GM21381 (cell line): Measurements from ENCODE around the gene FBXW12.
"Not testable (repeated sequence)": the region's sequence is repeated elsewhere in the genome, so short reads cannot be mapped to it uniquely, and the experiment has no call there.

Experiments used
- ATAC-seq: cut with Tn5 transposase; IDR thresholded peaks from one replicate; pipeline ENCODE4 v1.9.1; 2021; ENCODE audit warnings: mild to moderate bottlenecking, moderate library complexity; ENCODE audit not compliant: unreplicated experiment

Gene FBXW12, protein sequence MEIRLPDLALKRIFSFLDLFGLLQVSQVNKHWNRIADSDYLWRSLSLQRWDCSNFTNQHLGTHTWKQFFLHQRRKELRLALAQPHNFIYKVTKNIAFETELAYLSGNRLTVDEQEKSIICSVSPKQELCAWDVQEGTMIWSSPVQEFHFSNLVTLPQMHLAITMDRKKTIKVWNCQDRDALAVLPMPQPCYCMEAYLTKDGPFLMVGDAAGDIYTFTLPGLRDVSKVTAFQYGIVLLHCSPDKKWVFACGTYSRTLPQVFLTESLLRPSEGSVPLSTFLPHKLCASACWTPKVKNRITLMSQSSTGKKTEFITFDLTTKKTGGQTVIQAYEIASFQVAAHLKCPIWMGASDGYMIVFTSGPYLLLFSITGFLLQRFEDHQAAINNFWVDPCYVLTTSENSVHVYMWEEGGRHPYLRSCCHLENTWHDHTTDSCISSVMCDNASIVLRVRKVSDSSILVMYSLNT

DNA sequence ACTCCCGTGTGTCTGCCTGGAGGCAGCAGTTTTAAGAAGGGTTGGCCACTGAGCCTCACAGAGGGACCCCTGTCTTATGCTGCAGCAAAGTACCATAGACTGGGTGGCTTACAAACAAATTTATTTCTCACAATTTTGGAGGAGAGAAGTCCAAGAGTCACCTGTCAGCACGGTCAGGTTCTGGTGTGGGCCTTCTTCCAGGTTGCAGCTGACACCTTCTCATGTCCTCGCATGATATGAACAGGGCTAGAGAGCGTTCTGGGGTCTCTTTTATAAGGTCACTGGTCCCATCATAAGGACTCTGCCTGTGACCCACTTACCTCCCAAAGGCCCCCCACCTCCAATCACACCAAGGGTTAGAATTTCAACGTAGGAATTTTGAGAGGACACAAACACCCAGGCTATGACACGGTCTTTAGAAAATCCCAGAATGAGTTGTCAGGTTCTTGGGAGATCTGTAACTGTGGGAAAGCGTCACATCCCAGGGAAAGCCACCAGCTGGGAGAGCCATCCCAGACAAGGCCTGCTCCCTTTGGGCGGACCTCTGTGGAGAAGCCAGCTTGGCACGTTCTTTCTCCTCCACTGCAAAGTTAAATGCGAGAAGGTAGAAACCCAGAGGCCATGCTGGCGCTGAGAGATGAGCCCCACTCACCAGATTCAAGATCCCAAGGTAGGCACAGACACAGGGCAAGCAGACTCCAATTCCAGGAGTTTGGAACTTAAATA is at the start of gene FBXW12:
FBXW12 (plus strand) TSS at position 569 of the 726 bp plus-strand sequence. CDS start 549 bp downstream, outside the sequence.
- no peak for ATAC-seq

DNA sequence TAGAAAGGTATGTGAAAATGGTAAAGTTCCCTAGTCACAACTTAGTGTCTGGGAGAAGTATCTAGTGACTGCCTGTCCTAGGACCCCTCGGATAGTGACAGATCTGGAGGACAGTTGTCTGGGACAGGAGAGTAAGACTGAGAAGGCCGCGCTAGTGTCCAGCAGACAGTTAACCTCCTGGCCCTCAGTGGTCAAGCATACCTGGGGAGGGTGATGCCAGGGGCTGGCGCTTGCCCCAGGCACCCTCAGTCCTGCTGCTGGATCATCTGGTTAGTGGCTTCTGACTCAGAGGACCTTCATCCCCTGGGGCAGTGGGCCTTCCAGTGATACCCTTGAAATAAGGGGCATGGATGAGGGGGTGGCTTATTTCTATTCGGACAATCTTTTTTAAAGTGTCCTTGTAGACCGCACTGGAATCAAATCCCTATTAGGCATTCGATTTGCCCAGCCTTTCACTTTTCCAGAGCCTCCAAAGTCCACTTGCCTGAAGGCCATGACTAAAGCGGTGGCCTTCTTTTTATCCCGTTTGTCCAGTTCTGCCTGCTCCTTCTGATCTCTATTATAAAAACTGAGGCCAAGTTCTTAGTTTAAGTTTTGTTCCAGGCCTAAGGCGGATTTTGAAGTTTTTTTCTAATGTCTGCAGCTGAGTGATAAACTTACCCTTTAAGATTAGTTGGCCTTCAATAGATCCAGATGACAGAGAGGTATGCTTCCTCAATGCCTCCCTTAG is 40.1 kb upstream of the FBXW12 start:
- not testable (repeated sequence) for ATAC-seq

DNA sequence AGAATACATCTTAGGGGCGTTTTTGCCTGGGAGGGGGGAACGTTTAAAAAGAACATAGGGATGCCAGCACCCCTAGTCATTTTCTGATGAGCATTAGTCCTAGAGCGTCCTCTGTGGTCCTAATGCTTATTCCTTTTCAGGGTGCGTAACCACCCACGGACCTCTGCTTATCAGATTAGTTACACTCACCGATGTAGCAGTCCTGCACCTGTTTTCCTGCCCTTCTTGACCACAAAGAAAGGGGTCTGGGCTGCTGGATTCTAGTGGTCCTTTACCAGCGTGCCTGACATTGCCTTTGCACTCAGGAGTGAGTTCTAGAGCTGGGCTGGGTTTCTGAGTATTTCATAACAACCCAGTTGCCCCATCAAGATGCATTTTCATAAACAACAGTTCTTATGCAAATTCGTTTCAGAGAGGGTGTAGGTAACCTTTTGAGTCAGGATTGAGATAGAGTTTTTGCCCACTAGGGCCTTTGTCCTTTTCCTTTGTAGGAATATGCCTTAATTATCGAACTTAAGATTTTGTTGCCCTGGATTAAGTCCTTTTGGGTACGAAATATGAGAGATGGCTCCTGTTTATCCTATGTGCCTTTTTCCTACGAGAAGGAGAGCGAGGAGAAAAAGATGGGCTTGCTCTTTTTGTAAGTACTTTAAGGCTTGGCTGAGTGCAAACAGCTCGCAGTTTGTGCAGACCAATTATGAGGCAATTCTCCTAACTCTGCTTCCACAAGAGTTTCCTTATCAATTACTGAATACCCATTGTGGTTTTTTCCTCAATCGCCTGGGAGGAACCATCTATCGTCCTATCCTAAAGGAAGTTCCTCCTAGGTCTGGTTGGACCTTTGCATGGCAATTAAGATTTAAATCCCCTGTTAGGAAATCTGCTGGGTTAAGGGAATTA is 38.4 kb upstream of the FBXW12 start, which contains the start of gene SPINK8:
SPINK8 (minus strand) TSS at position 316 of the 900 bp plus-strand sequence. CDS start 5,320 bp downstream, outside the sequence.
- ATAC-seq: not testable (repeated sequence)

DNA sequence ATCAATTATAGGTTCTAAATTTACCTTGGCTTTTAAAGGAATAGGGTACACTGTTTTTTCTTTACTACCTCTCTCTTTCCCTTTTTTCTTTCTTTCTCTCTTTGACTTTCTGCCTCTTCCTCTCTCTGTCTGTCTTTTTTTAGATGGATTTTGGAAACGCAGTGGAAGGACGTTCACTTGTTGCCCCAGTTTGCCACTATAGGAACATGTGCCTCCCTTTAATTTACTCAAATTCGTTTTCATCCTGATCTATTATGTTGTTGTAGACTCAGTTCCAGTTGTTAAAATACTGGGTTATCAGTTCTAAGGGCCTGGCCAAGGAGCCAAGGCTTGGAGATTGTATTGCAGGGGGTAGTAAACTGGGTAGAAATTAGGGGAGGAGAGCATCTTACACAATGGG is 37.4 kb upstream of the FBXW12 start:
- no peak for ATAC-seq

DNA sequence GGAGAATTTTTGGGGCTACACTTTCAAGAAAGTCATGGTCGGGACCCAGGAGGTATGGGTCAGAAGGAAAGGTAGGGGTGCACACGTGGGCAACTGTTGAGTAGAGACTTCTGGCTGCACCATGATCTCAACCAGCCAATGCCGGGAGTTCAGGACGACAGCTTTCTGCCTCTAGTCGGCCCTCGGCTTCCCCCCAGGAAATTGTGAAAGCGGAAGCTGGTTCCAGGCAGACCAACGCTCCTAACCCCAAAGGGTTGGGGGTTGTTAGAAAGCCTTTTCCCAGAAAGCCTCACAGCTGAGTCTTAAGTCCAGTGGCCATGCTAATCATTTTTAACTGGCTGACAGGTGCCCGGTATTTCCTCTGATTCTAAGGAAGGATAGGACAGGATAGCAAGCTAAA is 36.7 kb upstream of the FBXW12 start:
- not testable (repeated sequence) for ATAC-seq

DNA sequence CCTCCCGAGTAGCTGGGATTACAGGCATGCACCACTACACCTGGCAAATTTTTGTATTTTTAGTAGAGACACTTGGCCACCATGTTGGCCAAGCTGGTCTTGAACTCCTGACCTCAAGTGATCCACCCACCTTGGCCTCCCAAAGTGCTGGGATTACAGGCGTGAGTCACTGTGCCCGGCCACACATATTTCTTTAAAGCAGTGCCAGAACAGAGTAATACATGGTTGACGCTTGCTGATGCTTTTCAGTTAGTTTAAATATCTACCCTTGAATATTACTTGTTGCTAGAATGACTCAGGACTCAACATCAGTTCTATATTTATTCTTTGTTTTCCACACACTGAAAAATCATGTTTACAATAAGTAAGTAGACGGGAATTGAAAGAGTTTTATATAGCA is 34.5 kb upstream of the FBXW12 start:
- ATAC-seq: not testable (repeated sequence)

DNA sequence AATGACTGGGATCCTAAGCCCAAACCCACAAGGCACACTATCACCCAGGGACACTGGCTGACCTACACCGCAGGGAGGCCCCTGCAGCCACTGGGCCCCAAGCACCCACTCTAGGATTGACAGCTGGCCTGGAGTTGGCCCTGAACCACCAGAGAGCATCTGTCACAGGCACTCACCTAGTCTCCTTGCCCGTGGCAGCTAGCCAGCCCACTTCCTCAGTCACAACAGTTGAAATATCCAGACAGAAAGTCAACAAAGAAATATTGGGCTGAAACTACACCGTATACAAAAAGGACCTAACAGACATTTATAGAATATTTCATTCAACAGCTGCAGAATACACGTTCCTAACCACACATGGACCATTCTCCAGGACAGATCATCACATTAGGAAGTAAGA is 33.4 kb upstream of the FBXW12 start:
- ATAC-seq: no peak

DNA sequence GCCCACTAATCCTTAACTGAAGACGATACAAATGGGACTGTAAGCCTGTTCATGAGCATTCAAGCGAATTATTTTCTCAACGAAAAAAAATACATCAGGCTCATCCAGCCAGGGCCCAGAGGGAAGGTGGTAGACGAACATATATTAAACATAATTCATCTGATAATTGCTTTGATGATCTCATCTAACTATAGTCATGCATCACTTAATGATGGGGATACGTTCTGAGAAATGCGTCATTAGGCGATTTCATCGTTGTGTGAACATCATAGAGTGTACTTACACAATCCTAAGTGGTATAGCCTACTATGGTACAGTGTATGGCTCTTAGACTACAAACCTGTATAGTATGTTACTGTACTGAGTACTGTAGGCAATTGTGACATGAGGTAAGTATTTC is 28.6 kb upstream of the FBXW12 start:
- ATAC-seq: no peak

DNA sequence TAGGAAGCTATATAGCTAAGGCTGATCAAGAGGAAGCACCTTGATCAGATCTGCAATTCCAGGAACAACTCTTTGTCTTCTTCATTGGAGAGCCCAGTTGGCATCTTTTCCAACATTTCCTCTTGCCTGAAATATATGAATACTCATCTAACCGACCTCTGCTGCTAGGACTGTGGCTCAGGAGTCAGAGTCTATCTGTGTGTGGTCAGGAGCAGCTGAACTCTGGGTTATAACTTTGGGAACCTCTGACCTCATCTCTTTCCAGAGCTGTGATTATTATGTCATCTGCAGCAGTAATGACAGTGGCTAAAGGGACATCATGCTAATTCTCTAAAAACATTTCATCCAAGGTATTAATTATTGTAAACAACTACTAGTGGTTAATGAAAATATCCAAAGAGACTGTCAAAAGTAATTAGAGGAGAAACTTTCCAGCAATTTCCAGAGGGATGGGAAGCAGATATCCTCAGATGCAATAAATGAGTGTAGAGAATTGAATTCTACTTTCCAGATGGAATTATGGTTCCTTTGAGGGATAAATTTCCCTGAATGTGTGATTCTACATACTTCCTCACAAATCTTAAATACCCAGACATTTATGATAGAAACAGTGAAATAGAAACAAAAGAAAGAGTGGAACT is 27.0 kb upstream of the FBXW12 start:
- ATAC-seq: no peak

DNA sequence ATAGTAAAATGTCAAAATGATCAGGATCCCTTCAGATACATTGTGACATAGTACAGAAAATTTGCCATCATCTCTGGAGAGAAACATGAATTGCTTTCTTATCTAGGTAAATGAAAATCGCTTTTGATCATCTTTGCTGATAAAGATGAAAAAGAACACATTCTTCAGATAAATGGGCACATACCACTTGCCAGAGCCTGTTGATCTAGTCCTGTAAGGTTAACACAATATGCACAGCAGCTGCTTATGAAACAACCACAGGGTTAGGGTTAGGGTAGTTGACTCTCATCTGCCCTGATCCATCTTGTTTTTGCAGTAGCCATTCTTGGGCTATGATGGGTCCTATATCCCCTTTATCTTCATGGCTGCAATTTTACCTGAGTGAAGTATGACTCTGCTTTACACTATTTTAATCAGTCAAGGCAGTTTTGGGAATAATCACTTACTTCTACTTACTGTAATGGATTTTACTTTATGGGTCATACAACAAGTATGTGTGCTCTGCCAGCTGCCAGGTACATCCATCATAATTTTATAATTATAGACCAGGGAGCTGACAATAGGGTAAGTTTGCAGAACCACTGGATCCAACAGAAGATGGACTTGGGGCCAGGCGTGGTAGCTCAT is 26.0 kb upstream of the FBXW12 start:
- no peak for ATAC-seq

DNA sequence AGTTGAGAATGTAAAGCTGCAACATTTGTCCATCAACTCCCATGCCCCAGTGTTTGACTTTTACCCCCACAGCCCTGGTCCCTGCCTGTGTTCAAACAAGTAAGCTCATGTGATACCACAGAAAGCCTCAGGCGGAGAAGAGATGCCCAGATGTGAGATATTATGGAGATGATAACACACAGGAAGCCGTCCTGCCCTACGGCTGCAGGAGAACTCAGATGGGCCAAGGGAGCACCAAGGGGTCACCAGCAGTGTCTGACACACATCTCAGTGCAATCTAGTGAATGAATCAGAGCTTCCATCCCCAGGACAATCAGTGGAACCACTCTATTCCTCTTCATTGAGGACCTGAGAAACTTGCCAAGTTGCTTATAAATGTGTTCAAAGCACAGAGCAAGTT is 24.5 kb upstream of the FBXW12 start:
- no peak for ATAC-seq

DNA sequence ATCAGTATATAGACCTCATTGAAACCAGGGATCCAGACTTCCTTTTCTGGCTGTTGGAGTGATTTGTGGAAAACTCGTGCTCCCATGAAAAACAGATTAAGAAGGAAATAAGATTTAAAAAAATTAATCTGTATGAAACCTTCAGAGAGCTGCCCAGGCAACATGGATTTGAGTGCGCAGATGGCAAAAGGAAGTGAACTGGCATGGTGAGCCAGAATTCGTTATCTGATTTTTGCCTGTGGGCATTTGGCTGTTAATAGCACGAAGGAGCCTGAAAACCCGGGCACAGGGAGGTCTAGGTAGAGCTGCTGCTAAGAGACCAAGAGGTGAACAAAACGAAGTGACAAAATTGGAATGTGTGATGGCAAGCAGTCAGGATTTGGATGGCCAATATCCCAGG is 19.5 kb upstream of the FBXW12 start:
- no peak for ATAC-seq

DNA sequence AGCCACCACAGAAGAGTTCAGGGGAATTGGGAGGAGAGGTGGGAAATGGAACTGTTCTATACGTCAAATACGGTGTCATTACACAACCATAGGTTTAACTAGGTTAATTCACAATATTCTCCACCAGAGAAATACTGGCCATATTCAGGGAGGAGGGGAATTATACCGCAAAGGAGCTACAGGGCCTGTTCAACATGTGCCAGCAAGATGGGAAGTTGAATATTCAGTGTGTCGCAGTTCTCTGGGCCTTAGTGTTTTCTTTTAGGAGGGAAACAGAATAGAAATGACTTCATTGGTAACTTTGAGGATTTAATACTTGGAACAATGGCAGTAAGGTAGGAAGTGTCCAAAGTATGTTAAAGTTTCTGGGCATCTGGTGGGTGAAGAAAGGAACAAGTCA is 18.0 kb upstream of the FBXW12 start:
- no peak for ATAC-seq

DNA sequence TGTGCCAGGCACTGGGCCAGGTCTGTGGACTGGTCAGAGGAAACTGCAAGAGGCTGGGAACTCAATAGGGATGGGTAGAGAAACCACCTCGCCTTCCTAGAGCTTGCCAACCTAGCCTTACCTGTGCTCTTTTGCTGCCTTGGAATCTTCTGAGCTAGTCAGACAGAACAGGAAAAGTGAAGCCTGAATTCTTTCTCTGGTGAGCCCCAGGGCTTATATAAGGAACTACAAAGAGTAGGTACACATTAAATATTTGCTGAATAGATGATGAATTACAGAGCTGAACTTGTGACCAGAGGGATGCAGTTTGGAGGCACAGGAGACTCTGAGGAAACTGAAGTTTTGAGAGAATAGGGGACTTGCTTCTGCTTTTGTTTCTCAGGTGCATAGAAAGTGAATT is 15.6 kb upstream of the FBXW12 start:
- no peak for ATAC-seq

DNA sequence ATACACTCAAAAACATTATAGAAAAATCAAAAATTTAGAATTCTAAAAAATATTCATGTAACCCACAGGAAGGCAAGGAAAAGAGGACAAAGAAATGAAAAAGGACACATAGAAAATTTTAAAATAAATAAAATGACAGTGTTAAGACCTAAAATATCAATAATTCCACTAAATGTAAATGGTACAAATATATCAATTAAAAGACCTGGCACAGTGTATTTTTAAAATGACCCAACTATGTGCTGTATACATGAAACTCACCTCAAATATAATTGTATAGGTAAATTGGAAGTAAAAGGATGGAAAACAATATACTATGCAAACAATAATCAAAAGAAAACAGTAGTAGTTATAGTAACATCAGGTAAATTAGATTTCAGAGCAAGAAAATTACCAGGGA is 10.1 kb upstream of the FBXW12 start:
- no peak for ATAC-seq

DNA sequence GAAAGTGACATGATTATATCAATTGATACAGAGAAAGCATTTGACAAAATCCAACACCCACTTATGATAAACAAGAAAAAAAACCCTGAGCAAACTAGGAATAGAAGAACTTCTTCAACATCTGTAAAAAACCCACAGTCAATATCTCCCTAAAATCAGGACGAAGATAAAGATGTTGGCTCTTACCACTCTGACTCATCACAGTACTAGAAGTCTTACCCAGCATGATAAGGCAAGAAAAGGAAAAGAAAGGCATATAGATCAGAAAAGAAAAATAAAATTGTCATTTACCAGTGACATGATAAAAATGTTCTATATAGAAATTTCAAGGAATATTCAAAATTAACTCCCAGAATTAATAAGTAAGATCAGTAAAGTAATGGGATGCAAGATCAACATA is 7.2 kb upstream of the FBXW12 start:
- ATAC-seq: no peak

DNA sequence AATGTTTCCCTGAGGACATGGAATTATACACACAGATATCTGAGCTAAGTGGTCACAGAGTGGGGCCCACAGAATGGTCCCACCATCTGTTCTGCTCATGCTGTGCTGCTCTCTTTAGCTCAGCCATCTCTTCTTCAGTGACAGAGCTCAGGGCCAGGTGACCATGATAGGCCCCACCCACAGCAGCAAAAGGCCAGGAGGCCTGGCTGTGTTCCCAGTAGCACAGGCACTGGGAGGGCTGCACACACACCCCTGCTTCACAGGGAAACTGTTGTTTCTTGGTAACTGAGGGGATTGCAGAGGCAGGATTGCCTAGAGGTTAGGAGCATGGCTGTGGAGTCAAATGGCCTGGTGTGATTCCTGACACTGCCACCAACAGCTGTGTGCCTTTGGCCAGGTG is 4.8 kb upstream of the FBXW12 start:
- ATAC-seq: no peak

DNA sequence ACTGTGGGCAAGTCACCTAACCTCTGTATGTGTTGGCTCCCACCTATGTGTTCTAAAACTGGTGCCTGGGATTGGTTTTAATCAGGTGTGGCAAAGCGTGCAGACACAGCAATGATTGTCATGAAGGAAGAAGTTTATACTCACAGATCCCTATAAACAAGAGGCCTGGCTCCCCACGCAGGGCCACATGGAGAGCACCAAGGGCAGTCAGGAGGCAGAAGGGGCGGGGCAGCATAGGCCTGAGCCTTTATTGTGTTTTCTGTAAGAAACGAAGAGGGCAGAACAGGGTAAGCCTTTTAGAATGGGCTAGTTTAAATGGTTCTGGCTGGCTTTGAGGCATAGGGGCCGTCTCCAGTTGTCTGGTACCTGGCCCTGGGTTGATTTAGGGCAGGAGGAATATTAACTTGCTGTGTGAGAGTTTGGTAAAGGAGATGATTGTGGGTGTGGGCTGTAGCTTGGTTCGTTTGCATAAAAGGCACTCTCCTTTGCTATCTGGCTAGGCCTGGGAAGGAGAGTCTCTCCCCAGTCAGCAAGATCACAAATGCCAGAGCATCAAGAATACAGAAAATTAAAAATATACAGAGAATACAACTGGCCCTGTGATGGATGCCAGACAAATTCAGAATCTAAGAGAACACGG is 2.2 kb upstream of the FBXW12 start:
- ATAC-seq: no peak

DNA sequence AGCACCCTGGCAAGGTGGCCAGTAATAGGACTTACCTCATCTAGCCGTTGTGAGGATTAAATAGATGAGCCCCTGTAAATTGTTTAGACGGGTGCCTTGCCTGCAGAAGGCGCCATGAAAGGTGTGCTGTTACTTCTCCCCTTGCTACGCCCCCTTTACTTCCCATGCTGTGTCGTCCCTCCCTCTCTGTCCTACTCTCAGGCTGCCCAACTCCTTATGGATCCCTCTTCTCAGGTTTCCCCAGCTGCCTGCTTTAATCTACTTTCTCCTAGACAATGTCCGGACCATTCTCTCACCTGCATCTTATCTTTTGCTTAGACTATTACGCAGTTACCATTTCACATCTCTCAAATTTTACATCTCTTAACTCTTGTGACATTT is 1.7 kb upstream of the FBXW12 start:
- no peak for ATAC-seq
